GM19397 (cell line): Measurements from ENCODE around the gene BSX.

Experiments
- ATAC-seq: cut with Tn5 transposase; IDR thresholded peaks from one replicate; pipeline ENCODE4 v1.9.1; 2021; ENCODE audit warnings: mild to moderate bottlenecking, moderate library complexity; ENCODE audit not compliant: unreplicated experiment

The BSX gene

DNA sequence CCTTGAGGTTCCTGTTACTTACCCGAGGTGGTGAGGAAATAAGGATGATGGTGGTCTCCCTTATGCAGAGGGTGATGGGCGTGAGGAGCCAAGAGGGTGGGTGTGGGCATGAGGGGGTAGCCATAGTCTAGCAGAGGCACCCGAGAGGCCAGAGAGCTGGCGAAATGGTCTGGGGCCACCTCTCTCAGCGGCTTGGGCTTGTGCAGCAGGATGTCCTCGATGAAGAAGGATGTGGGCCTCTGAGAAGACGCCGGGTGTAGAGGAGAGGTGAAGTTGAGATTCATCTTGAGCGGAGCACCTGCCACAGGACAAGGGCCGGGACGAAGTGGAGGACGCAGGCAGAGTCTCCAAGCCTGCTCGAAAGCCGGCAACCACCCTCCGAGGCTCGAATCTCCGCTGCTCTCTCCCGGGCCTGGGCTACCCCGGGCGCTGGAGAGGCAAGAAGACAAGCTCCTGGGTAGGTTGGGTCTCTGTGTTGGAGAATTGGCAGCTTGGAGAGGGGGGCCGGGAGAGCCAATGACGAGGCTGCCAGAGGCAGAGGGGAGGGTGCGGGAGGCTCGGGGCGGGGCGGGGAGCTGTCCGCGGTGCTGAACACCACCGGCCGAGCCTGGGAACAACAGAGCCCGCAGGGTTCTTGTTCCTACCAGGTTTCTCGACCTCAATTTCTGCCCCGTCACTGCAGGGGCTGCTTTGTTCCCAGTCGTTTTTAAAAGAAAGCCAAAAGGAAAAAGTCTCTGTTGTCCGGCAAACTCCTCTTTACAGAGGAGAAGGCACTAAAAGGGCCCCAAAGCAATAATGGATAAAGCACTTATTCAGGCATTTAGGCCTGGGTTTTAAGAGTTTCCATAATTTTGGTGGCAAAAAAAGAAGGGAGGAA, at the start of gene BSX:
Gene BSX (minus strand): TSS at position 447 of the 877 bp plus-strand sequence. CDS start 163 bp downstream, at position 284.
- ATAC-seq = no peak

DNA sequence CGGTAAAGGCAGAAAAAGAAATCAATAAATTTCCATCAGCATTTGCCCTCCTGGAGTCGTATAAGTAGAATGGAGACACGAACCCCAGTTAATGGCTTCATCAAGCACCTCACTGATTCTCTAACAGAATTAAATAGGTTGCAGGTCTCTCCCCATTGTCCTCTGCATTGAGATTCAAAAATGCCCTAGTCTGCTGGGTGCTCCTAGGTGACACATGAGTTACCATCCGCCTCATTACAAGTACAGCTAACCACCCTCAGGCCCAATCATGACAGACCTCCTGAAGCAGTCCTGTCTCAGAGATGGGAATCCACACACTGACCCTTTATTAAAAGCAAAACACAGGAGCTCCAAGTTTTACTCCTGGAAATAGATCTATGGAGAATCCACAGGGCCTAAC, 48.9 kb upstream of the BSX start:
- ATAC-seq = no peak

DNA sequence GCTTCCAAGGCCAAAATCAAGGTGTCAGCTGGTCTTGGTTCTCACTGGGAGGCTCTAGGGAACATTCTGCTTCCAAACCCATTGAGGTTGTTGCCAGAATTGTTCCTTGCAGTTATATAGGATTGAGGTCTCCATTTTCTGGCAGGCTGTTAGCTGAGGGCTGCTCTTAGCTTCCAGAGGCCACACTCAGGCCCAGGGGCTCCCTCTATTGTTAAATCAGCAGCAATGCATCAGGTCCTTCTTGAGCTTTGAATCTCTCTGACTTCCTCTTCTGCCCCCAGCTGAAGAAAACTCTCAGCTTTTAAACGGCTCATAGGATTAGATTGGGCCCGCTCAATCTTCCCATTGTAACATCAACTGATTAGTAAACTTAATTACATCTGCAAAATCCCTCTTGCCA, 39.3 kb upstream of the BSX start:
- ATAC-seq = no peak

- ATAC-seq = no peak
These were observed 37.1 kb upstream of the BSX start for GRCh38 chr11:123018702-123019101.

DNA sequence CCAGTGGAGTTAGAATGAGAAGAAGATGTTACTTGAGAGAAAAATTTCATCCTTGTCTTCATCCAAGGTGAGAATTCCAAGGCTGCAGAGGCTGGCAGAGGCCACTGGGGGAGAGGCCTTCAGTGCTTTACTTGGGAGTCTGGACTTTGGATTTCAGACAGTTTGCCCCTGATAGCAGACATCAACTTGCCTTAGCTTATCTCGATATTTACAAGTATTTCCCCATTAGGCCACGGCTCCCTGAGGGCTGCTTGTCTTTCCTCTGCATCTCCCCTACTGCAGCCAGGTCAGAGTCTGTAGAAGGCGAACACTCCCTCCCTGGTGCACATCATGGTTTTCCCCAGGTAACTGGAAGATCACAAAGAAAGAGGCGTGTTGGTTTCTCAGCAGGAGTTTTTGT, 29.9 kb upstream of the BSX start:
- no peak for ATAC-seq

DNA sequence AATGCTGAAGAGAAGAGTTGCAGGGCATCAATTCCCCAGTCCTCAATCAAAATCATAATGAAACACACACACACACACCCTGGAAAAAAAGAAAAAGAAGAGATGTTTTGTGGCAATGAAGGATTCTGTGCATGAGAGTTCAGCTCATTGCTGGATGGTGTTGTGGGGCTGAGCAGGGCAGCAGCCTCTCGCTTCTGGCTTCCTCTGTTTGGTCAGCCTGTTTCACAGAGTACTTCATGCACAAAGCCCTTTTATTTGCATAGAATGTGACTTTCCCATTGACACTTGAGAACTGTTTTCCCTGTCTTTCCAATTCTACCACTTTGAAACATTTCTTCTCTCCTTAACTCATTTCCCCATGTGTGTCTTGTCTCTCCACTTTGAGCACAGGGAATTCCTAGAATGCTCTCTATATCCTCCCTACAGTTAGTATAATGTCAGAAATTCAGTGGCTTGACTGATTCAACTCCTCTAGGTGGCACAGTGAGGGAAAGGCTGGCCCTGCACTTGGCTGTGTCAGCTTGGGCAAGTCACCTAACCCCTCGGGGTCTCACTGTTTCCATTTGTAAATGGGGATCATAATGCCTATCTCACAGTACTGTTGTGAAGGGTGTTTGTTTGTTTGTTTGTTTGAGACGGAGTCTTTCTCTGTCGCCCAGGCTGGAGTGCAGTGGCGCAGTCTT, 25.4 kb upstream of the BSX start:
- no peak for ATAC-seq

- ATAC-seq = no peak
These were observed 19.1 kb upstream of the BSX start for GRCh38 chr11:123000721-123001120.

- ATAC-seq = no peak
These were observed 17.2 kb upstream of the BSX start for GRCh38 chr11:122998727-122999366.

DNA sequence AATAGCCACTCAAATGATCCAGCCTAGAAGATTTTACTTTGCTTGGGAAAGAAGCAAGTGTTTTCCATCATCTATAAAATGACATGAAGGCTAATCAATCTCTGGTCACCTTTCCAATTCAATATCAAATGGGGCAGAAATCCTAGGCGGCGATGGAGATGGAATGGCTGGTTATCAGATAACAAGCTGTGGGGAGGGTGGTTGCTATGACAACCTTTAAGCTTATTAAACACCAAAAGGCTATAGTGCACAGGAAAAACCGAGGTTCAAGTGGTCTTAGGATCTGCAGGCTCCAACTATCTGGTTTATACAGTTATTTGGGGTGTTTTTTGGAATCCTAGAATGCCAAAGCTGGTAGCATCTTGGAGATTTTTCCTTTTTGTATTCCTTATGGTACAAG, 13.9 kb upstream of the BSX start:
- no peak for ATAC-seq

DNA sequence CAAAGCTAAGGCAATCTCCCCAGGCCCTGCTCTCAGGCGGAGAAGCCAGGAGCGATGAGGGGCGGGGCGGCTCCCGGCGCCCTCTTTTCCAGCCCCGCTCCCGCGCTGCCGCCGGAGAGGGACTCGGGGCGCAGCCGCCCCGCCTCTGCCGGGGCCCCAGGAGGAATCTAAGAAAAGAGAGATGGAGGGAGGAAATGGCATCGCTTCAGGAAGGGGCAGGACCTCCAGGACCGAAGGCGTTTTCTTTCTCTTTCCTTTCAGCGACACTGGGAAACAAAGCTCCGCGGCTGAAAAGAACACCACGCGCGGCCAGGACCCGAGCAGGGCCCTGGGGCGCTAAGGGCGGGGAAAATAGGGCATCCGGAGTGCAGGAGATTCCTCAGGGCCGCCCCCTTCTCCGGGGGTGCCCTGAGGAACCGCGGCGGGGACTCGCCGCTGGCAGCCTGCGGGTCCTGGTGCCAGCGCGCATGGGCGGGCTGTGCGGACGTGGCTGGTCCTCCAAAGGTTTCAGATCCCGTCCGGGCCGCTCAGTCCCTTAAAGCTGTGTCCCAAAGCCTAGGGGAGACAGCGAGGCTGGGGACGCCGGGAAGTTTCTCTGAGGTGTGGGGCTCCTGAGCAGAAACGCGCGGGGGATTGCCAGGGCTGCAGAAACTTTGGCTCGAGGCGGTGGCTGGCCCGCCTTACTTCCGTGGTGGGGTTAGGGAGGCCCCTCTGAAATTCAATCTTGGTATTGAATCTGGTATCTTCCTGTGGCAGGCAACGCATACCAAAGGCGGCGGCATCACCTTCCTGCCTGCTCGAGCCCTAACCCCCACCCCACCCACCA, 2.8 kb upstream of the BSX start:
- ATAC-seq = no peak

GRCh38 chr11:122983438-122984185, 2.0 kb upstream of the BSX start:
- ATAC-seq = no peak

DNA sequence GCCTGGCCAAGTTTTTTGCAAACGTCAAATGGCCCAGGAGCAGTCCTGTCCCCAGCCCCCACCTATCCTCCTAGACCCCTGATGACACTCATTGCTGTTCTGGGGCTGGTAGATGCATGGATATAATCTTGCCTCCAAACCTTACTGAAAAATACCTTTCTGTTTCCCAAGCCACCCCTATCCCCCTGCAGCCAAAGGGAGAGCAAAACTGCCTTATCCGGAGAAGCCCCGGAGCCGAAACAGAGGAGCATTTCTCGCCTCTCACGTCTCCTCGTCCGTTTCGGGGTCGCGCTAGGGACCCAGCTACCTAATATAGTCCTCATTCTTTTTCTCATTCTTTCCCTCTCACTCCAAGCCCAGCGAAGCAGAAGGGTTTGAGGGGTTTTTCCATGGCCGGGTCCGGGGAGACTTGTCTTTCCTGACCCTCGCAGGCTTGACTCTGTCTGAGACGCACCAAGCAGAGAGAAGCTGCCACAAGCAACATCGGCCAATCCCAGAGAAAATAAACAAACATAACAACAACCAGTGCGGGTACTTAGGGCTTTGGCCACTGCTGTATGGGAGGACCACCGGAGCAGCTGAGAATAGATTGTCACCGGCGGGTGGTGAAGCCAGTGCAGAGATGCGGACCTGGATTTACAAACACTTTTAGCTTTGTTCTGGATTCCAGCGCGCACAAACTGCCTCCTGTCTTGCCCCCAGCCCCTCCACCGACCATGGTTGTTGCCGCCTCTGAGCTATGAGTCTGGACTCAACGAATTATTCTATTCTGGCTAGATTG, 1.6 kb downstream of the BSX start:
- no peak for ATAC-seq

- no peak for ATAC-seq
These were observed 2.4 kb downstream of the BSX start for GRCh38 chr11:122979103-122979814.

GRCh38 chr11:122978299-122978620, 3.4 kb downstream of the BSX start:
- ATAC-seq = no peak

GRCh38 chr11:122977470-122978298, 4.0 kb downstream of the BSX start:
- ATAC-seq = no peak

- ATAC-seq = no peak
These were observed 4.7 kb downstream of the BSX start for GRCh38 chr11:122976734-122977469.

DNA sequence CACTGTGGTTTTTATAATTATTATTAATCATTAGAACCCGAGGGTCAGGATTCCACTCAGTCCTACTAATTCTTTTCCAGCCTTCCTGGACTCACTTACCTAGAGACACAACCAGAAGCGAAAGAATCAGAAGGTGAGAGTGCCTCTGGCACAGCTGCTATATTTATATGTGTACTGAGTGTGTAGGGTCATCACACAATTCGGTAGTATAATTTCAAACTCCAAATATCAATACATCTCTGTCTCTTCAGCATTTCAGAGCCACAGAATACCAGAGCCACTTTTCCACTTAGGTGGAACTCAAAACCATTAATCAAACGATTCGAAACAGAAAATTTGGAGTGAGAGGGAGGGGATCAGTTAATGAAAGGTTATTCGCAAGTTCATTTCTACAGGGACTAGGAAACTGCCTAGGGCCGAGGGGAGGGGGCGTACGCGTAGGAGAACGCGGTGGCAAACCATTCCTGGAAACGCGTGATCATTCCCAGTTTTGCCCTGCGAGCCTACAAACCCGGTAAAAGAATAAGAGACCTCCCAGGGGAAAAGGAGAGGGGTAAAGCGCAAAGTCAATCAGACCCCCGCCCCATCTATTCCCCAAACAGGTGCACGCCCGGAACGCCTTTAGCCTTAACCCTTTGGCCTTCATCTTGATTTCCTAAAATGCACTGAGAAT, 5.4 kb downstream of the BSX start:
- ATAC-seq = no peak
